GF-D8 (cell line): ENCODE data around the gene WASF2.
A peak's percentile ranks its signal among the peaks of the same experiment; 100 is the strongest.

Experiments
- DNase-seq: peaks from one replicate; lab custom pipeline; 2025; lab: John Stamatoyannopoulos, UW

WASF2 gene

GRCh38 chr1:27357281-27358037 lies 132.5 kb downstream of the WASF2 start:
- peak; percentile 29 for DNase-seq

- DNase-seq: no peak
These were observed 133.2 kb downstream of the WASF2 start for GRCh38 chr1:27356619-27357280.

- DNase-seq: no peak
These were observed 133.7 kb downstream of the WASF2 start for GRCh38 chr1:27356277-27356618.

- no peak for DNase-seq
These were observed 134.3 kb downstream of the WASF2 start for GRCh38 chr1:27355683-27356082.
